ENCODE measurements around the gene TELO2.

Gene TELO2

GRCh38 chr16:1495211-1495888 is 2.2 kb downstream of the TELO2 start:
- no peaks in the 10 kb centered on the region for H3K9me3 ChIP-seq (ENCODE audit: control insufficient read depth, insufficient read depth, low read length)
- peaks cover 54% of the 10 kb centered on the region for H3K36me3 ChIP-seq (ENCODE audit: control insufficient read depth, low read length)
- H3K27me3 ChIP-seq (ENCODE audit: control insufficient read depth, low read length) = no peaks in the 10 kb centered on the region
- no peaks in the 10 kb centered on the region for H4K20me1 ChIP-seq (ENCODE audit: control insufficient read depth, insufficient read depth, low read depth, low read length)
- no peak overlapping the region for H3K27ac ChIP-seq (ENCODE audit: low read depth, low read length)
- no peaks in the 10 kb centered on the region for H3F3A ChIP-seq (ENCODE audit: control insufficient read depth, insufficient read depth)
- H3K4me3 ChIP-seq (ENCODE audit: low read length) = no peak overlapping the region
- H3K4me2 ChIP-seq (ENCODE audit: low read length) = peak overlapping the region; percentile 68; the same call in 1 of the 2 replicates
- peaks cover 49% of the 10 kb centered on the region for H3K79me2 ChIP-seq (ENCODE audit: control insufficient read depth, low read length)
- TF ChIP-seq CTCF (IDR thresholded peaks at IDR 0.05; ENCODE audit: low read depth, low read length, poor library complexity, severe bottlenecking) = no peak
- TF ChIP-seq EZH2phosphoT487 (IDR thresholded peaks at IDR 0.05; ENCODE audit: borderline replicate concordance, low read length) = no peak
- no peaks in the 10 kb centered on the region for H3K9me2 ChIP-seq (replicated peaks; ENCODE audit: control insufficient read depth, low read length)
- H3K4me1 ChIP-seq (ENCODE audit: control insufficient read depth, low read length) = peaks cover 21% of the 10 kb centered on the region

GRCh38 chr16:1495889-1496262 is 2.7 kb downstream of the TELO2 start:
- no peak overlapping the region for H3K27ac ChIP-seq (ENCODE audit: low read depth, low read length)
- H3K9me3 ChIP-seq (ENCODE audit: control insufficient read depth, insufficient read depth, low read length) = no peaks in the 10 kb centered on the region
- H4K20me1 ChIP-seq (ENCODE audit: control insufficient read depth, insufficient read depth, low read depth, low read length) = no peaks in the 10 kb centered on the region
- peaks cover 21% of the 10 kb centered on the region for H3K4me1 ChIP-seq (ENCODE audit: control insufficient read depth, low read length)
- no peak overlapping the region for H3K4me3 ChIP-seq (ENCODE audit: low read length)
- peaks cover 49% of the 10 kb centered on the region for H3K79me2 ChIP-seq (ENCODE audit: control insufficient read depth, low read length)
- H3K27me3 ChIP-seq (ENCODE audit: control insufficient read depth, low read length) = no peaks in the 10 kb centered on the region
- peaks cover 59% of the 10 kb centered on the region for H3K36me3 ChIP-seq (ENCODE audit: control insufficient read depth, low read length)
- TF ChIP-seq CTCF (IDR thresholded peaks at IDR 0.05; ENCODE audit: low read depth, low read length, poor library complexity, severe bottlenecking) = no peak
- TF ChIP-seq EZH2phosphoT487 (IDR thresholded peaks at IDR 0.05; ENCODE audit: borderline replicate concordance, low read length) = no peak
- H3F3A ChIP-seq (ENCODE audit: control insufficient read depth, insufficient read depth) = no peaks in the 10 kb centered on the region
- no peaks in the 10 kb centered on the region for H3K9me2 ChIP-seq (replicated peaks; ENCODE audit: control insufficient read depth, low read length)
- H3K4me2 ChIP-seq (ENCODE audit: low read length) = no peak overlapping the region

- no peaks in the 10 kb centered on the region for H3K27me3 ChIP-seq (ENCODE audit: control insufficient read depth, low read length)
- TF ChIP-seq CTCF (IDR thresholded peaks at IDR 0.05; ENCODE audit: low read depth, low read length, poor library complexity, severe bottlenecking) (no peak), EZH2phosphoT487 (IDR thresholded peaks at IDR 0.05; ENCODE audit: borderline replicate concordance, low read length) (no peak)
- H3K36me3 ChIP-seq (ENCODE audit: control insufficient read depth, low read length) = peaks cover 65% of the 10 kb centered on the region
- no peak overlapping the region for H3K27ac ChIP-seq (ENCODE audit: low read depth, low read length)
- H3K79me2 ChIP-seq (ENCODE audit: control insufficient read depth, low read length) = peaks cover 49% of the 10 kb centered on the region
- no peaks in the 10 kb centered on the region for H3F3A ChIP-seq (ENCODE audit: control insufficient read depth, insufficient read depth)
- no peak overlapping the region for H3K4me3 ChIP-seq (ENCODE audit: low read length)
- no peaks in the 10 kb centered on the region for H4K20me1 ChIP-seq (ENCODE audit: control insufficient read depth, insufficient read depth, low read depth, low read length)
- H3K9me3 ChIP-seq (ENCODE audit: control insufficient read depth, insufficient read depth, low read length) = no peaks in the 10 kb centered on the region
- no peak overlapping the region for H3K4me2 ChIP-seq (ENCODE audit: low read length)
- H3K9me2 ChIP-seq (replicated peaks; ENCODE audit: control insufficient read depth, low read length) = no peaks in the 10 kb centered on the region
- H3K4me1 ChIP-seq (ENCODE audit: control insufficient read depth, low read length) = peaks cover 21% of the 10 kb centered on the region
Observed at GRCh38 chr16:1496464-1496863, 3.3 kb downstream of the TELO2 start.
